DND-41 (cell line): ENCODE measurements around the gene ARGFX.
"Not testable (repeated sequence)": the region's sequence is repeated elsewhere in the genome, so short reads cannot be mapped to it uniquely, and the experiment has no call there.

Experiments
- ATAC-seq: fragments of 200-7000 bp; cut with Tn5 transposase; 3 replicates; pipeline ENCODE4 v1.9.1; 2021; ENCODE audit warnings: low read depth; ENCODE audit not compliant: insufficient read depth
- DNase-seq: peaks from one replicate; pipeline ENCODE4 v3.0.0-alpha.2; 2020
- H2AFZ ChIP-seq: 2 replicates; pipeline ENCODE4 v1.6.0; 2012; ENCODE audit warnings: low read depth, low read length
- H3K27ac ChIP-seq: 2 replicates; pipeline ENCODE4 v1.5.1; 2012; ENCODE audit warnings: low read length, inconsistent platforms
- H3K27me3 ChIP-seq: fragments of 200-600 bp; sonication (generic); 2 replicates; pipeline ENCODE4 v1.6.0; 2012; ENCODE audit warnings: low read length, mild to moderate bottlenecking, inconsistent platforms; ENCODE audit not compliant: insufficient read depth, poor library complexity
- H3K36me3 ChIP-seq: 2 replicates; pipeline ENCODE4 v1.5.1; 2012; ENCODE audit warnings: low read length, inconsistent platforms; ENCODE audit not compliant: insufficient read depth
- H3K4me1 ChIP-seq: 2 replicates; pipeline ENCODE4 v1.5.1; 2012; ENCODE audit warnings: mild to moderate bottlenecking, low read length; ENCODE audit not compliant: insufficient read depth
- H3K4me2 ChIP-seq: 2 replicates; pipeline ENCODE4 v1.6.0; 2012; ENCODE audit warnings: mild to moderate bottlenecking, moderate library complexity, low read length, inconsistent platforms; ENCODE audit not compliant: insufficient read depth
- H3K4me3 ChIP-seq, 2 experiments: fragments of 200-600 bp in 1 of 2; shearing (Covaris generic) in 1 of 2; 2 replicates each; pipeline ENCODE4 v1.5.1; 2012 to 2016; ENCODE audit warnings: inconsistent platforms in 2 of 2, low read length in 2 of 2, mild to moderate bottlenecking in 2 of 2, low read depth in 1 of 2, moderate library complexity in 1 of 2
- H3K79me2 ChIP-seq: 2 replicates; pipeline ENCODE4 v1.6.0; 2012; ENCODE audit warnings: low read length, inconsistent platforms; ENCODE audit not compliant: insufficient read depth
- H3K9ac ChIP-seq: 2 replicates; pipeline ENCODE4 v1.6.0; 2012; ENCODE audit warnings: low read depth, mild to moderate bottlenecking, inconsistent platforms, low read length, moderate library complexity
- H3K9me3 ChIP-seq: 2 replicates; pipeline ENCODE4 v1.5.1; 2012; ENCODE audit warnings: low read length, moderate library complexity, mild to moderate bottlenecking, inconsistent platforms; ENCODE audit not compliant: insufficient read depth, severe bottlenecking
- H4K20me1 ChIP-seq: 2 replicates; pipeline ENCODE4 v1.6.0; 2012; ENCODE audit warnings: low read length; ENCODE audit not compliant: insufficient read depth
- EZH2 ChIP-seq: IDR thresholded peaks from 3 replicates; pipeline ENCODE4 v1.6.1; 2012; ENCODE audit warnings: borderline replicate concordance, low read depth, mild to moderate bottlenecking, moderate library complexity, low read length, inconsistent platforms; ENCODE audit not compliant: severe bottlenecking
- TF ChIP-seq, protein P1 (sequence below): IDR thresholded peaks from 2 replicates; pipeline ENCODE4 v1.5.1; 2012; ENCODE audit warnings: borderline replicate concordance, low read length, moderate library complexity, mild to moderate bottlenecking; ENCODE audit not compliant: poor library complexity, severe bottlenecking; ENCODE audit errors: extremely low read depth

Gene ARGFX

DNA sequence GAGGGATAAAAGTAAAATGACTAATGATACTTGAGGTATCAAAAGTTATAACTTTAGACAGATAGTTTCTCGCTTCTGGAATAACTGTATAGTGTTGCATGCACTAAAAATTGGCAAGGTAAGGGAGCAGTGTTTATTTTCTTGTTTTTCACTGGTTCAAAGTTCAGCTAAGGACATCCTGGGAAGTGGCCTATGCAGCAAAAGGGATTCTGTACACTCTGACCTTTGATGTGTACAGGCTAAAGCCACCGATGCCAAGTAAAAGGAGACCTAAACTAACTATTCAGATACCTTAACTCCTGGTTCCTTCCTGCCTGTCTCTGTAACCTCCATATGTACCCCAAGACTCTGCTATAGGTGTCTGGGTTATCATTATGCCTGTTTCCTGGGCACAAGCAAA is 27.1 kb downstream of the ARGFX start:
- Histone ChIP-seq H3K4me2 (no peak overlapping the region), H3K4me3 (no peak overlapping the region), H3K4me1 (no peaks in the 10 kb centered on the region), H3K27ac (no peak overlapping the region), H3K79me2 (no peaks in the 10 kb centered on the region), H3K9ac (no peak overlapping the region), H2AFZ (no peak overlapping the region), H3K36me3 (no peaks in the 10 kb centered on the region), H4K20me1 (no peaks in the 10 kb centered on the region), H3K27me3 (peaks cover 5% of the 10 kb centered on the region), H3K9me3 (no peaks in the 10 kb centered on the region)
- DNase-seq, result no peak
- ATAC-seq, result no peak
- TF ChIP-seq, protein P1, sequence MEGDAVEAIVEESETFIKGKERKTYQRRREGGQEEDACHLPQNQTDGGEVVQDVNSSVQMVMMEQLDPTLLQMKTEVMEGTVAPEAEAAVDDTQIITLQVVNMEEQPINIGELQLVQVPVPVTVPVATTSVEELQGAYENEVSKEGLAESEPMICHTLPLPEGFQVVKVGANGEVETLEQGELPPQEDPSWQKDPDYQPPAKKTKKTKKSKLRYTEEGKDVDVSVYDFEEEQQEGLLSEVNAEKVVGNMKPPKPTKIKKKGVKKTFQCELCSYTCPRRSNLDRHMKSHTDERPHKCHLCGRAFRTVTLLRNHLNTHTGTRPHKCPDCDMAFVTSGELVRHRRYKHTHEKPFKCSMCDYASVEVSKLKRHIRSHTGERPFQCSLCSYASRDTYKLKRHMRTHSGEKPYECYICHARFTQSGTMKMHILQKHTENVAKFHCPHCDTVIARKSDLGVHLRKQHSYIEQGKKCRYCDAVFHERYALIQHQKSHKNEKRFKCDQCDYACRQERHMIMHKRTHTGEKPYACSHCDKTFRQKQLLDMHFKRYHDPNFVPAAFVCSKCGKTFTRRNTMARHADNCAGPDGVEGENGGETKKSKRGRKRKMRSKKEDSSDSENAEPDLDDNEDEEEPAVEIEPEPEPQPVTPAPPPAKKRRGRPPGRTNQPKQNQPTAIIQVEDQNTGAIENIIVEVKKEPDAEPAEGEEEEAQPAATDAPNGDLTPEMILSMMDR, result no peak
- no peak for TF ChIP-seq EZH2

DNA sequence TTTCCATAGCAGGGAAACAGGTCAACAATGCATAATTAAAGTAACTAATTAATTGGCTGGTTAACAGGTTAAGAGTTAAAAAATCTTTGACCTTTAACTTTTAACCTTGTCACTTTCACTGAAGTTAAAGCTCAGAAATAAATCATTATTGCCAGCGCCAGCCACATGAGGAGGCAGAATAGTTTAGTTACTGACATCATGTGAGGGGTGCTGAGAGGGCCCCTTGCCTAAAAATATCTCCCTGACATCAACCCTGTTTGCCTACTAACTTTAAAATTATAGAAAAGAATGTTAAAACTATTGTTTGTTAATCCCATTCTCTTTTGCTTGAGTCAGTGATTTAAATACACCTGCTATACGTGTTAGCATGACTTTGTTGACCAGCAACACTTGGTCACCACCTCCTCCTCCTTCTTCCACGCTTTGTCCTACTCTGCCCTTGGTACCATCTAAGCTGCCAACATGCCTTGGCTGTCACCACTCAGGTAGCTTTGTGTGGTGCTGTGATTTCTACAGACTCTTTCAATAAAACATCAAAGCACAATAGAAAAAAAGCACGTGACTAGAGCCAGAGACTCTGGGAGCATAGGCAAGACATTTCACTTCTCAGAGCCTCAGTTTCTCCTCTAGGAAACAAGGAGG is 28.1 kb downstream of the ARGFX start:
- no peaks in the 10 kb centered on the region for H3K9me3 ChIP-seq
- DNase-seq, result no peak
- no peak overlapping the region for H3K4me2 ChIP-seq
- no peak overlapping the region for H3K9ac ChIP-seq
- H3K4me3 ChIP-seq, result no peak overlapping the region
- H3K4me1 ChIP-seq, result no peaks in the 10 kb centered on the region
- TF ChIP-seq EZH2, result no peak
- TF ChIP-seq, protein P1, result no peak
- no peaks in the 10 kb centered on the region for H3K36me3 ChIP-seq
- H3K79me2 ChIP-seq, result no peaks in the 10 kb centered on the region
- H3K27ac ChIP-seq, result no peak overlapping the region
- no peaks in the 10 kb centered on the region for H4K20me1 ChIP-seq
- ATAC-seq, result no peak
- H2AFZ ChIP-seq, result no peak overlapping the region
- peaks cover 5% of the 10 kb centered on the region for H3K27me3 ChIP-seq

DNA sequence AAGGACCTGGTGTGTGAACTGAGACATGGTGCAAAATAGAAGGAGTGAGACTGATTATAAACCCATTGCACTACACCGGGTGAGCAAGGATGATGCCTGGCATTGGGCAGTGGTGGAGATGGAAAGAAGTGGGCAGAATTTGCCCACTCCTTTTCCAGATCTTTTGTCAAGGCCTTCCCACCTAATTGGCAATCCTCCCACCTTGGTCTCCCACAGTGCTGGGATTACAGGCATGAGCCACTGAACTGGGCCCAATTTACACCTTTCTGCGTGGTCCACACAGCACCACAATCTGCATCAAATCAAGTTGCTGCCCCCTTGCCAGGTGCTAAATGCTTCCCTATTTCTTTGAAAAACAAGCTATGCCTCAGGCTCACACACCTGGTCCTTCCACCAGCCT is 30.8 kb downstream of the ARGFX start:
- H4K20me1 ChIP-seq, result no peaks in the 10 kb centered on the region
- no peak overlapping the region for H3K4me2 ChIP-seq
- no peaks in the 10 kb centered on the region for H3K36me3 ChIP-seq
- H3K27me3 ChIP-seq, result no peaks in the 10 kb centered on the region
- no peaks in the 10 kb centered on the region for H3K9me3 ChIP-seq
- ATAC-seq (no peak), DNase-seq (no peak)
- H3K27ac ChIP-seq, result no peak overlapping the region
- no peak overlapping the region for H3K4me3 ChIP-seq
- no peaks in the 10 kb centered on the region for H3K79me2 ChIP-seq
- no peak overlapping the region for H2AFZ ChIP-seq
- no peak overlapping the region for H3K9ac ChIP-seq
- no peak for TF ChIP-seq EZH2
- TF ChIP-seq, protein P1, result no peak
- no peaks in the 10 kb centered on the region for H3K4me1 ChIP-seq

DNA sequence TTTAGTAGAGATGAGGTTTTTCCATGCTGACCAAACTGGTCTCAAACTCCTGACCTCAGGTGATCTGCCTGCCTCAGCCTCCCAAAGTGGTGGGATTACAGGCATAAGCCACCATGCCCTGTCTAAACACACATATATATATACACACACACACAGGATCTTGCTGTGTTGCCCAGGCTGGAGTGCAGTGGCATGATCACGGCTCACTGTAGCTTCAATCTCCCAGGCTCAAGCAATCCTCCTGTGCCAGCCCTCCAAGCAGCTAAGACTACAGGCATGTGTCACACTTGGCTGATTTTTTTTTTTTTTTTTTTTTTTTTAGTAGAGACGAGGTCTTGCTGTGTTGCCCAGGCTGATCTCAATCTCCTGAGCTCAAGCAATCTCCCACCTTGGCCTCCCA is 32.2 kb downstream of the ARGFX start:
- not testable (repeated sequence) for H3K36me3 ChIP-seq, H3K9ac ChIP-seq, H3K27ac ChIP-seq, ATAC-seq, H3K79me2 ChIP-seq, DNase-seq, H3K27me3 ChIP-seq, H4K20me1 ChIP-seq, H2AFZ ChIP-seq, H3K4me2 ChIP-seq, H3K4me1 ChIP-seq, H3K4me3 ChIP-seq, H3K9me3 ChIP-seq
